Psoas muscle (tissue), 8 donors: ENCODE results near the gene EFNA3. TPM values are rescaled to one million over a fixed set of nuclear protein-coding genes. Genes with fewer than 3 reads are reported as not detected.

ENCODE experiments used
- ATAC-seq, 4 donors: fragments of 200-7000 bp; cut with Tn5 transposase; one replicate each; pipeline ENCODE4 v1.9.1; 2020; ENCODE audit warnings: moderate library complexity in 3 of 4, mild to moderate bottlenecking in 2 of 4
- DNase-seq, 2 donors: peaks; one replicate each; pipeline ENCODE4 v3.0.0-alpha.2; 2020
- H3K27ac ChIP-seq: fragments of 200-600 bp; one replicate; pipeline ENCODE4 v1.8.0; 2022
- H3K27me3 ChIP-seq, 3 donors: fragments of 200-600 bp in 1 of 3; one replicate each; pipeline versions ENCODE4 v1.6.1 to v1.8.0; 2013 to 2022; ENCODE audit warnings: low read length in 2 of 3, mild to moderate bottlenecking in 2 of 3, moderate library complexity in 1 of 3; ENCODE audit not compliant: insufficient read depth in 3 of 3
- H3K36me3 ChIP-seq, 2 donors: fragments of 200-600 bp in 1 of 2; one replicate each; pipeline versions ENCODE4 v1.6.1 to v1.8.0; 2013 to 2022; ENCODE audit warnings: low read depth in 1 of 2, mild to moderate bottlenecking in 1 of 2, moderate library complexity in 1 of 2; ENCODE audit not compliant: insufficient read depth in 1 of 2
- H3K4me1 ChIP-seq: fragments of 200-600 bp; one replicate; pipeline ENCODE4 v1.8.0; 2022
- H3K4me3 ChIP-seq: fragments of 200-600 bp; one replicate; pipeline ENCODE4 v1.8.0; 2022; ENCODE audit warnings: mild to moderate bottlenecking
- H3K9me3 ChIP-seq: fragments of 200-600 bp; one replicate; pipeline ENCODE4 v1.8.0; 2022
- CTCF ChIP-seq: fragments of 200-600 bp; IDR thresholded peaks from one replicate; pipeline ENCODE4 v1.8.0; 2022; ENCODE audit warnings: antibody characterized with exemption
- WGBS, 3 donors: extraction: QIAGEN DNeasy Blood & Tissue Kit; methylation state at CpG; one replicate each; pipeline versions ENCODE4 v1.1.6 to v1.1.7; 2013; 5-methylcytosine and 5-hydroxymethylcytosine counted together
- intact Hi-C, 2 donors: fragments of 100-400 bp; cut with DNase I; formaldehyde crosslinking; loops; one replicate each; pipeline versions ENCODE4 v1.11.0 to v1.14.2; 2022
- polyA plus RNA-seq, 3 donors: library from polyadenylated mRNA; stranded (reverse); fragments of 200-250 nt; gene quantifications; one replicate each; pipeline ENCODE4 v1.2.3, GENCODE V29; 2013
- total RNA-seq, 4 donors: library from RNA; stranded (reverse); fragmentation: NEBNext Ultra II Directional in 2 of 4; extraction: Animal tissue kit (Norgen Biotek cat#: 25700) in 2 of 4; gene quantifications; one replicate each; pipeline versions ENCODE4 v1.2.1 to v1.2.4, GENCODE V29; 2021 to 2023
- donor health status: healthy with polysubstance abuse.
- donor health status: DM: no; HTN: no; CAD: no; lungs with moderate emphysema.
- donor health status: Bipolar disorder and iron deficiency.
- donor health status: healthy.
- donor health status: DM: yes; HTN: yes; CAD: no.
- donor health status: DM: no; HTN: no; CAD: no.
- donor health status: DM: no; HTN: no; CAD: no.
- donor health status: DM: yes; HTN: yes; CAD: no.

The EFNA3 gene
- total and polyA plus RNA-seq, 7 donors: 0.17 to 1.00 (median 0.48) TPM; not detected in 1

- no peak overlapping the region for H3K27ac ChIP-seq
- no peak for DNase-seq
- intact Hi-C loops: loop anchor here (2.0 to 5.0 kb wide), 2 partner anchors 33 to 75 kb away; partner anchors contain the start of gene EFNA1 (in 2 of the 2)
These were observed 15.4 kb downstream of the EFNA3 start for GRCh38 chr1:155093911-155094621.

DNA sequence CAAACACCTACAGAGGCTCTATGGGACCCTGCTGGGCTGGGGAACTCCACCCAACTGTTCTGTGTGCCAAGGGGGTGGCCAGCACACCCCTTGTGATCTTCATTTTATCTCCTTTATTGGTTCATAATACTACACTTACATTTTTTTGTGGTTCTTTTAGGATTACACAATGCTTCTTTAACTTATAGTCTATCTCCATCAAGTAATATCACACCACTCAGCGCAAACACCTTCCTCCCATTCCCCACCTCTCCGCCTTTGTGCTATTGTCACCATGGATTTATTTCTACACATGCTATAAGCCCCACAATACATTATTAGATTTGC lies 15.9 kb downstream of the EFNA3 start:
- Histone ChIP-seq H3K27ac (no peak overlapping the region), H3K27me3 (no peaks in the 10 kb centered on the region), H3K36me3 (no peaks in the 10 kb centered on the region), H3K9me3 (no peaks in the 10 kb centered on the region), H3K4me3 (no peak overlapping the region), H3K4me1 (peaks cover 12% of the 10 kb centered on the region)
- TF ChIP-seq CTCF: peak; percentile 1
- DNase-seq: no peak
- intact Hi-C loops: loop anchor here (5.0 kb wide), 1 partner anchor 33 kb away; the partner anchor contains the start of gene EFNA1 (in 2 of the 2)
- WGBS, 3 donors: 87 to 94% (median 92%) methylated on average over 2 of the region's 2 CpGs
- no peak for ATAC-seq

More at GRCh38 chr1:155093911-155094621, 15.4 kb downstream of the EFNA3 start:
- Histone ChIP-seq H3K9me3 (no peaks in the 10 kb centered on the region), H3K27me3 (no peaks in the 10 kb centered on the region), H3K36me3 (no peaks in the 10 kb centered on the region), H3K4me1 (peaks cover 12% of the 10 kb centered on the region), H3K4me3 (no peak overlapping the region)
- peak; percentile 39 for TF ChIP-seq CTCF
- ATAC-seq: peak in 3 of 4 donors; percentile 29 to 71 (median 56)
- 13 to 15% (median 14%) methylated on average over 13 of the region's 13 CpGs for WGBS, 3 donors

DNA sequence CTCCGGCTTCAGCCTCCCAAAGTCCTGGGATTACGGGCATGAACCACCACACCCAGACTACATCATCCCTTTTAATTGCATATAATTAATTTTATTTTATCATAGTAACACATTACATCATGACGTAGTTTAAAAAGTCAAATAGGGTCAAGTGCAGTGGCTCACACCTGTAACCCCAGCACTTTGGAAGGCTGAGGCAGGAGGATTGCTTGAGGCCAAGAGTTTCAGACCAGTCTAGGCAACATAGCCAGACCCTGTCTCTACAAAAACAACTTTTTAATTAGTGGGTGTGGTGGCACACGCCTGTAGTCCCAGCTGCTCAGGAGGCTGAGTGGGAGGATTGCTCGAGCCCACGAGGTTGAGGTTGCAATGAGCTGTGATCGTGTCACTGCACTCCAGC lies 20.7 kb downstream of the EFNA3 start:
- intact Hi-C loops: no loop called here
- no peak for ATAC-seq
- no peak for TF ChIP-seq CTCF
- Histone ChIP-seq H3K27ac (no peak overlapping the region), H3K27me3 (no peaks in the 10 kb centered on the region), H3K4me3 (no peak overlapping the region), H3K4me1 (peaks cover under 1% of the 10 kb centered on the region), H3K9me3 (no peaks in the 10 kb centered on the region), H3K36me3 (no peaks in the 10 kb centered on the region)
- no peak for DNase-seq
- WGBS, 3 donors: 79 to 91% (median 84%) methylated on average over 7 of the region's 7 CpGs

DNA sequence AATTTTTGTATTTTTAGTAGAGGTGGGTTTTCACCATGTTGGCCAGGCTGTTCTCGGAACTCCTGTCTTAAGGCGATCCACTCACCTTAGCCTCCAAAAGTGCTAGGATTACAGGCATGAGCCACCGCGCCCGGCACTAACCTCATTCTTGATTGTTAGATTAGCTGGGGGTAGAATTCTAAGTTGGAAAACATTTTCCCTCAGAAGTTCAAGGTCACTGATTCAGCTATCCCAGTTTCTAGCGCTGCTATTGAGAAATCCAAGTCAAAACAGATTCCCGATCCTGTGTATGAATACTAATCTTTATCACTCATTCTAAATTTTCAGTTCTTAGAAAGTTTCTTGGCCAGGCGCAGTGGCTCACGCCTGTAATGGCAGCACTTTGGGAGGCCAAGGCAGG lies 24.7 kb downstream of the EFNA3 start:
- WGBS, 3 donors: 87 to 94% (median 92%) methylated on average over 9 of the region's 9 CpGs
- H3K27me3 ChIP-seq: no peaks in the 10 kb centered on the region
- H3K4me3 ChIP-seq: no peak overlapping the region
- peaks cover 9% of the 10 kb centered on the region for H3K4me1 ChIP-seq
- H3K36me3 ChIP-seq: no peaks in the 10 kb centered on the region
- ATAC-seq: no peak
- no peak overlapping the region for H3K27ac ChIP-seq
- H3K9me3 ChIP-seq: no peaks in the 10 kb centered on the region
- DNase-seq: no peak
- no peak for TF ChIP-seq CTCF
- intact Hi-C loops: no loop called here
